NCI-H2107 treated with DMSO at 0.1 percent for 48 hours (cell line): ENCODE data around the gene SCN4A.

Source experiments
- DNase-seq: peaks from one replicate; lab custom pipeline; 2025; ENCODE audit not compliant: unreplicated experiment; lab: John Stamatoyannopoulos, UW

Gene SCN4A

DNA sequence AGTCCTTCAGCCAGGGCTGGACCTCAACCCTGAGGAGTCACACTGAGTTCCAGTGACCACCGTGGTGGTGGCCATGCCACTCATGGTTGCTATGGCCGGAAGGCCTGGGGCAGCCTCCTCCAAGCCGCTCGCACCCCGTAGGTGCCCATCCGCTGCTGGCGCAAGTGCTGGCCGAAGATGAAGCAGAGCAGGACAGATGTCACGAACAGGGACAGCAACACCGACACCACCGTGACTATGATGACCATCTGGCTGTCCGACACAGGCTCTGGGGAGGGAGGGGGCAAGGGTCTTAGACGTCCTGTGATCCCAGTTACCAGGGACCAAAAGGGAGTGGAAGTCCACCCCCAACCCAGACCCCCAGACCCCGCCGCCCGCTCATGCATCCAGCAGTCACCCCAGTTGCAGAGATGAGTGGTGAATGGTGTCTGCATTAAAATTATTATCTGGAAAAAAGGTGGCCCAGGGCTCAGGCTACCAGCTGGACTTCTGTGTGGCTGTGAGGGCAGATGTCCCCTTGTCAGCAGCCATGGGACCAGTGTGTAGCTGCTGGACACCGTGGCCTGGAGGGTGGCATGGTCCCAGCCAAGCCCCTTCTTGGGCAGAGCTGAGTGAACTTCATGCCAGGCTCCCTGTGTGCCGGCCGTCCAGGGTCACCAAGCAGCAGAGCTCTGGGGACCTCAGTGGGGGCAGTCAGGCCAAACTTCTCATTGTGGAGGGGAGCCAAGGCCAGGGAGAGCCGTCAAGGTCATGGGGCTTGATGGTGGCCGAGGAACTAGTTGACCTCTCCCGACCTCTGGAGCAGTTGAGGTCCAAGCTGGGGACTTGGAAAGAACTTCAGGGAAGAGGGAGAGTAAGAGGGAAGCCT lies 30.2 kb upstream of the SCN4A start:
- DNase-seq: no peak

GRCh38 chr17:64001763-64002529 lies 29.2 kb upstream of the SCN4A start:
- DNase-seq: no peak

- no peak for DNase-seq
Measured at GRCh38 chr17:64001091-64001579, 28.4 kb upstream of the SCN4A start.

DNA sequence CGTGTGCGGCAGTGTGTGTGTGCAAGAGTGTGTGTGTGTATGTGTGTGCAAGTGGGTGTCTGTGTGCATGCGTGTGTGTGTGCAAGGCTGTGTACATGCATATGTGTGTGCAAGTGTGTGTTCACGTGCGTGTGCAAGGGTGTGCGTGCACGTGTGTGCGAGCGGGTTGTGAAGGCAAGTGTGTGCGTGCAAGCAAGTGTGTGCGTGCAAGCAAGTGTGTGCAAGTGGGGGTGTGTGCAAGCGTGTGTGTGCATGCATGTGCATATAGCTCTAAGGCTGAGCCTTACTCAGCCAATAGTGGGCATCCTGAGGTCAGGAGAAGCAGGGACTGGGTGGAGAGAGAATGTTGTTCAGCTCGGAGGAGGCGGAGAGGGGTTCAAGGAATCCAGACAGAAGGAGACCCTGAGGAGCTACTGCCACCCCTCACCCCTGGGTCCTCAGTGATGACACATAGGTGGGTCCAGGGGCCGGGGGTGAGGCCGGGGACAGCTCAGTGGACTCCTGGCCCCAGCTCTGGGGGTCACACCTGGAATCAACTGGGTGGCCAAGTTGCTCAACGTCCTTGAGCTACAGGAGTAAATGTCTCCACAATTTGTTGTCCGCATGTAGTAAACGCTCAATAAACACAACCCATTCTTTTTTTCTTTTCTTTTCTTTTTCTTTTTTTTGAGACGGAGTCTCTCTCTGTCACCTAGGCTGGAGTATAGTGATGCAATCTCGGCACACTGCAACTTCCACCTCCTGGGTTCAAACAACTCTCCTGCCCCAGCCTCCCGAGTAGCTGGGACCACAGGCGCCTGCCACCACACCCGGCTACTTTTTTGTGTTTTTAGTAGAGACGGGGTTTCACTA lies 27.2 kb upstream of the SCN4A start:
- no peak for DNase-seq

GRCh38 chr17:63998721-63999679 lies 26.3 kb upstream of the SCN4A start:
- no peak for DNase-seq

DNA sequence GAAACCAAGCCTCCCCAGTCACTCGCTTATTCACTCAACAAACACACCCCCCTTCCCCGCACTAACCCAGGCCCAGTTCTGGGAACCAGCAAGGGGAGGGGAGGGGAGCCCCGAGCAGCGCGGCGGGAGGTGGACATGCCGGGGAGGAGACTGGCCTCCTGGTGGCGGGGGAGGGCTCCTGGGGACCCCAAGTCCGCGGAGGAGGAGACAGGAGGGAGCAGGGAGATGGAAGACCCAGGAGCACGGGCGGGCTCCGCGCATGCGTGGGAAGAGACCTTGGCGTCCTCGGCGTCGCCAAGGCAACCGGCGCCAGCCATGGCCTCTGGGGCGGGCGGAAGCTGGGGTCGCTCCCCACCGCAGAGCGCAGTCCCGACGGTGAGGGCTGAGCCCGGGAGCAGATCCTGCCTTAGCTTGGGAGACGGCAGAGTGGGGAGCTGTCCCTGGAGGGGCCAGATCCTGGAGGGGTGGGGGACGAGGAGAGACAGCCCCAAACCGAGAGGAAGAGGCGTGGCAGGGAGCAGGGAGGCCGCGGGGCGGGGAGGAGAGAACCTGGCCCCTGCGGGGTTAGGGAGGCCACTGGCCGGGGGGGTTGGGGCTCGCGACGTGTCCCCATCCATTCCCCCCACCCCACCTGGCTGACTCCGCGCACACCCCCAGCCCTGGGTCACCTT lies 25.5 kb upstream of the SCN4A start, which contains the start of gene PRR29:
PRR29 (plus strand) TSS at position 302 of the 671 bp plus-strand sequence; CDS start at position 316, 14 bp downstream.
- peak; percentile 8 for DNase-seq

DNA sequence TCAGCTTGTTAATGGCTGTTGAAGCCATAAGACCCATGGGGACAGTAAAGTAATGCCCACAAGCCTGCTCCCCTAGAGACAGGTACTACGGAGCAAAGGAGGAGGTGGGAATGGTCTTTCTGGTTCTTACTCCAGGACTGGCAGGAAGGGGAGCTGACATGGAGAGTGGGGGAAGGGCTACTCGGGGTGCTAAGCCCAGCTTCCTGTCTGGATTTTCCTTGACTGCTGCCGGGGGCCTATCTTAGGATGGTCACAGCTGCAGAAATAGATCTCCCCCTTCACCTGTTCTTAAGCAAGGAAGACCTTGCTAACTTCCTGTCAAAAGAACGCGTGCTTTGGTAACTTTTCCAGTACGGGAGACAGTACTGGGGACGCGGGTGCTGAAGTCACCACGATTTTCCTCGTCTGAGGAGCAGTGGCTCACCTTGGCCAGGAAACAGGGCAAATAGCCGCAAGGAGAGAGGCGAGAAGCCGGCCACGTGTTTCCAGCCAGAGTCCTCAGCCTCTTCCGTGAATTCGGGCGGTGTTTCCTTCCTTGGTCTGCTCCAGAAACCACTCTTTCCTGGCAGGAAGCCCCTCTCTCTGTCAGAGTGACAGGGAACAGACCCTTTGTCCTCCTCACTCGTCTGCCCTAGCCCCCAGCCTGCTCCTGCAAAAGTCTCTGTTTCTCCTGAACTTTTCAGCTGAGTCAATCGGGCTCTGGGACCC lies 24.8 kb upstream of the SCN4A start:
- no peak for DNase-seq

GRCh38 chr17:63996430-63997182 lies 23.9 kb upstream of the SCN4A start:
- no peak for DNase-seq

GRCh38 chr17:63995626-63996025 lies 22.9 kb upstream of the SCN4A start:
- DNase-seq: no peak

- no peak for DNase-seq
Measured at GRCh38 chr17:63993368-63993985, 20.8 kb upstream of the SCN4A start.

- DNase-seq: no peak
Measured at GRCh38 chr17:63991611-63992010, 18.9 kb upstream of the SCN4A start.

DNA sequence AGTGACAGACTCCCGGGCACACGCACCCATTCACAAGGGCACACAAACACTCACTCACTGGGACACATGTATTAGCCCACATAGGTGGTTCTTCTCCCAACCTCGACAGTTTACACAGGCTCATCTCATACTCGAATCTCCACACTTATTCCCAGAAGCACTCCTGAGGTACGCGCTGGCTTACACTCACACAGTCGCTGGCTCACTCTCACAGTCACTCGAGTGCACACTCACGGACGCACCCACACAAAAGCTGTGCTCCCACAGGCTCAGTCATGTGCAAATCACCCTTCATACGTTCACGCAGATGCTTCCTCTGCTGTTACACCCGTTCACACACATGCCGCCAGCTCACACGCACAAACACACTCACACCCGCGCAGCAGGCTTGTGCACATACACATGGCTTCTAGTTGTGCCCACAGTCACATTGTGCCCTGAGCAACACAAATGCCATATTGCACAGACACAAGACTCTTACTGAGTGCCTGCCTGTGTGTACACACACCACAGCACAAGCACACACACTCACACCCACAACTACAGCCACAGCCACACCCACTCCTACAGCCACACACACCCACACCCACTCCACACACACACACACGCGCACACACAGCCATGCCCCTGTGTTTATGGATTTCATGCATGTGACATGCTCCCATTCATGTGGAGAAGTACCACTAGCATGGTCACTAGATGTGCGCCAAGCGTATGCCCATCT lies 17.1 kb upstream of the SCN4A start:
- no peak for DNase-seq

DNA sequence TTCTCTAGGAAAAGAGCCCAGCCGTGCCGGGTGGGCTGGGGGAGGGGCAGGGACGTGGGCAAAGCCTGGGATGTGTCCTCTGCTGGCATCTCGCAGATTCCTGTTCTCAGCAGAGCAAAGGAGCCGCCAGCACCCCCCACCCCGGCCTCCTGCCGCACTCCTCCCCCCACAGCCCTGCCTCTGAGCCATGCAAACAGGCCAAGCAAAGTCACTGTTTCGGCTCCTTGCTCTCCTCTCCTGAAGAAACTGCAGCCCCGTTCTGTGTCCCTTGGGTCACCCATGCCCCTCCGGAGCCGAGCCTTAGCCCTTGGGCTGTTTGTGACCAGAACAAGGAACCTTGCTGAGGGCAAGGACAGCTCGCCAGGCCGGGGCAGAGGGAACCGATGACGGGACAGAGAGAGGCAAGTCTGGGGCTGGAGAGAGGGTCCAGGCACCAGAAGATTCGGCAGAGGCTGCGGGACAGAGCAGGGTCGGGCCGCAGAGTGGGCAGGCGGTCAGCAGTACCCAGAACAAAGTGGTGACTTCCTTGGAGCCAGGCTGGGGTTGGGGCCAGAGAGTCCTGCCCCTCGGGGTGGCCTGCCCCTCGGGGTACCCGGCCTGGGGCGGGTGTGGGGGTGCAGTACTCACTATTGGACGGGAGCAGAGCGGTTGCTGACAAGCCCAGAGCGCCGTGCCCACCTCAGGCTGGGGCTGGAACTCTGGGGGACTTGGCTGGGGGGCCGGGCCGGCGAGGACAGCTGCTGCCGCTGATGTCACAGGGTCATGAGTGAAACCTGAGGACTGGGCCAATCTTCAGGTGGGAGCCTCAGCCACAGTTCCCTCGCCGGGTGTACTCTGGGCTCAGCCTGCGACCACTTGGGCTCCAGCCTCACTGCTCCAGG lies 16.3 kb upstream of the SCN4A start:
- DNase-seq: no peak

DNA sequence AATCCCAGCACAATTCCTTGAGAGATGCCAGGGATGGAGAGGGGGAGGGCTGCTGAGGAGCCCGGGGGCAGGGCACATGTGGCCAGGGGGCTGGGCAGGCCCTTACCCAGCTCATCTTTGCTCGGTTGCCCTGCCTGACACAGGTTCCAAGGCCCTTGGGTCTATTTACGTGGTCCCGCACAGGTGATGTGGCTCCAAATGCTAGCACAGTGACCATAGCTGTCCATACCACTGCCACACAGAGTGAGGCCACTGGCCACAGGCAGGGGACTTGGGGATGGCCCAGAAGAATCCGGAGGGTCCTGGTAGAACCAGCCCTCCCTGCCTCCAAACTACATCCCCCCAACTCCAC lies 15.4 kb upstream of the SCN4A start:
- no peak for DNase-seq

DNA sequence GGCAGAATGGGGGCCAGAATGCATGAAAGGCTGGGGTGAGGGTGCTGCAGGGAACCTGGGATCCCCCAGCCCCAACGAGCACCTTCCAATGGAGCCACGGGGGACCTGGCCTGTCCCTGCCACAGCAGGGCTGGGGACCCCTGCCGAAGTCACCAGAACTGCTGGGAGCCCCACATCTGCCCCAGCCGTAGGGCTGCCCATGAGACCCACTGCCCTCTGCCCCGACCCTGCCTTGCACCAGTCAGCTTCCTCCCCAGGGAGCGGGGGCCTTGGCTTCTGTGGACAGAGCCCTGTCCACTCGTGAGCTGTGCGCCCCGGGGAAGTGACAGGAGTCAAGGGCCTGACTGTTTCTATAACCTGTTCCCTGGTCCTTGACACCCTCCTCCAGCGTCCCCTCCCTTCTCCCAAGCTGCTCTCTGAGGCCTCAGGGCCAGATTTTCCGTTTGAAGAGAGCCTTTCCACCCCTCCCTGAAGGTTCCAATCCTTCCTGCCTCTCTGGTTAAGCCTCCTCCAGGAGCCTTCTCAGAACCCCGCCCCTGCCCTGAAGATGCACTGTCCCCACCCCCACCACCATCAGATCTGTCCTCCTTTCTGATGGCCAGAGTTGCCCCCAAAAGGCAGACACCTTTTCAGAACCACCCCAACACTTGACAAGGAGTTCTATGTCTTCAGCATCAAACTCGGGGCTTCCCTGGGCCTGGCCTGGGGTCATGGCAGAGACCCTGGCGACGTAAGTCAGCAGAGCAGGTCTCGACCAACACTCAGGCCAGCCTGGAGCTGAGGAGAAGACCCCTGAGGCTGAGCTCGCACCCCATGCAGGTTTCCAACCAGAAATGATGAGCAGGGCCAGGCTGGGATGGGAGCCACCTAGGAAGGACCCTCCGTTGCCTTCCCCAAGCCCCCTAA lies 14.8 kb upstream of the SCN4A start:
- DNase-seq: no peak
